CD4-positive, alpha-beta T cell treated with Interferon alpha-2 for 1 hour (primary cell): ENCODE data around the gene AGPAT4.
"Not testable (repeated sequence)": the region's sequence is repeated elsewhere in the genome, so short reads cannot be mapped to it uniquely, and the experiment has no call there.

Experiments used
- DNase-seq, 2 donors: peaks; one replicate each; pipeline ENCODE4 v3.0.0-alpha.2; 2020 to 2022

AGPAT4 gene

GRCh38 chr6:161226009-161226964 is 47.6 kb downstream of the AGPAT4 start:
- peak; percentile 23 to 52 for DNase-seq

GRCh38 chr6:161225681-161226008 is 48.2 kb downstream of the AGPAT4 start:
- no peak for DNase-seq

- DNase-seq, result not testable (repeated sequence)
Observed at GRCh38 chr6:161224951-161225680, 48.7 kb downstream of the AGPAT4 start.

GRCh38 chr6:161223646-161224045 is 50.2 kb downstream of the AGPAT4 start:
- no peak for DNase-seq

- no peak for DNase-seq
Observed at GRCh38 chr6:161222706-161223234, 51.1 kb downstream of the AGPAT4 start.

- DNase-seq, result no peak
Observed at GRCh38 chr6:161220346-161220745, 53.5 kb downstream of the AGPAT4 start.

GRCh38 chr6:161219680-161220079 is 54.2 kb downstream of the AGPAT4 start:
- no peak for DNase-seq

- no peak for DNase-seq
Observed at GRCh38 chr6:161218222-161218621, 55.6 kb downstream of the AGPAT4 start.

- no peak for DNase-seq
Observed at GRCh38 chr6:161217628-161218027, 56.2 kb downstream of the AGPAT4 start.

GRCh38 chr6:161216616-161217205 is 57.1 kb downstream of the AGPAT4 start:
- DNase-seq, result no peak

GRCh38 chr6:161215876-161216615 is 57.8 kb downstream of the AGPAT4 start:
- DNase-seq, result no peak

- DNase-seq, result no peak
Observed at GRCh38 chr6:161215193-161215592, 58.7 kb downstream of the AGPAT4 start.

GRCh38 chr6:161214722-161215121 is 59.1 kb downstream of the AGPAT4 start:
- DNase-seq, result no peak

- no peak for DNase-seq
Observed at GRCh38 chr6:161212902-161213301, 61.0 kb downstream of the AGPAT4 start.

- no peak for DNase-seq
Observed at GRCh38 chr6:161211380-161212035, 62.4 kb downstream of the AGPAT4 start.

GRCh38 chr6:161210857-161211256 is 63.0 kb downstream of the AGPAT4 start:
- DNase-seq, result no peak

- no peak for DNase-seq
Observed at GRCh38 chr6:161207200-161207599, 66.7 kb downstream of the AGPAT4 start.

GRCh38 chr6:161204866-161205557 is 68.8 kb downstream of the AGPAT4 start:
- DNase-seq, result no peak

GRCh38 chr6:161200610-161201370 is 73.1 kb downstream of the AGPAT4 start:
- DNase-seq, result no peak

GRCh38 chr6:161199850-161200249 is 74.0 kb downstream of the AGPAT4 start:
- DNase-seq, result no peak
